OCI-LY7 (cell line): ENCODE data around the gene SLC2A6. TPM values are rescaled to one million over a fixed set of nuclear protein-coding genes. Genes with fewer than 3 reads are reported as not detected.

ENCODE experiments used
- BruUV-seq: library from RNA; stranded (reverse); fragments of 400-500 nt; replicated peaks from 2 replicates; lab custom pipeline; 2021; lab: Mats Ljungman, UMichigan
- CTCF ChIA-PET: fragments of 300-600 bp; sonication (Branson Sonifier 250); formaldehyde crosslinking; loops from one replicate; lab custom pipeline; 2022; ENCODE audit warnings: antibody characterized with exemption; ENCODE audit not compliant: unreplicated experiment; lab: Charles Lee
- POLR2A ChIA-PET: fragments of 300-600 bp; sonication (Branson Sonifier 250); formaldehyde crosslinking; loops from one replicate; lab custom pipeline; 2022; ENCODE audit warnings: antibody characterized with exemption; lab: Charles Lee
- DNase-seq: peaks from one replicate; pipeline ENCODE4 v3.0.0-alpha.2; 2015; ENCODE audit warnings: low spot score
- H2AFZ ChIP-seq: fragments of 200-600 bp; sonication (generic), shearing (Covaris generic); 2 replicates; pipeline ENCODE4 v1.6.1; 2014; ENCODE audit warnings: mild to moderate bottlenecking, antibody characterized with exemption, low read length, moderate library complexity
- H3K27ac ChIP-seq: fragments of 200-600 bp; sonication (generic); 2 replicates; pipeline ENCODE4 v1.5.1; 2014; ENCODE audit warnings: mixed run types, low read depth, mild to moderate bottlenecking, moderate library complexity, low read length, inconsistent platforms; ENCODE audit not compliant: poor library complexity, severe bottlenecking
- H3K36me3 ChIP-seq: fragments of 200-600 bp; sonication (generic); 2 replicates; pipeline ENCODE4 v1.6.1; 2014; ENCODE audit warnings: mild to moderate bottlenecking, antibody characterized with exemption, low read length, moderate library complexity, mixed read lengths; ENCODE audit not compliant: insufficient read depth
- H3K4me1 ChIP-seq: fragments of 200-600 bp; sonication (generic); 2 replicates; pipeline ENCODE4 v1.5.1; 2014; ENCODE audit warnings: mild to moderate bottlenecking, low read length; ENCODE audit not compliant: insufficient read depth, poor library complexity, severe bottlenecking
- H3K4me2 ChIP-seq: fragments of 200-600 bp; sonication (generic); 2 replicates; pipeline ENCODE4 v1.6.1; 2014; ENCODE audit warnings: mild to moderate bottlenecking, low read length
- H3K4me3 ChIP-seq: fragments of 200-600 bp; sonication (generic); 2 replicates; pipeline ENCODE4 v1.5.1; 2014; ENCODE audit warnings: mild to moderate bottlenecking, low read depth, low read length; ENCODE audit not compliant: poor library complexity, severe bottlenecking
- H3K79me2 ChIP-seq: fragments of 200-600 bp; sonication (generic); 2 replicates; pipeline ENCODE4 v1.6.1; 2016; ENCODE audit warnings: low read depth, mild to moderate bottlenecking, low read length, moderate library complexity, mixed read lengths; ENCODE audit not compliant: insufficient read depth
- H3K9me2 ChIP-seq: fragments of 200-600 bp; sonication (generic); 2 replicates; pipeline ENCODE4 v1.6.1; 2016; ENCODE audit warnings: mild to moderate bottlenecking, low read length, mixed read lengths; ENCODE audit not compliant: insufficient read depth
- H3K9me3 ChIP-seq: fragments of 200-600 bp; sonication (generic); 2 replicates; pipeline ENCODE4 v1.6.1; 2014; ENCODE audit warnings: mild to moderate bottlenecking, mixed run types, low read length, mixed read lengths
- H4K20me1 ChIP-seq: fragments of 200-600 bp; sonication (generic); 2 replicates; pipeline ENCODE4 v1.6.1; 2014; ENCODE audit warnings: mild to moderate bottlenecking, antibody characterized with exemption, low read length, moderate library complexity, mixed read lengths; ENCODE audit not compliant: insufficient read depth
- CTCF ChIP-seq: fragments of 200-600 bp; sonication (generic); conservative IDR thresholded peaks from 2 replicates; pipeline ENCODE4 v1.5.1; 2014; ENCODE audit warnings: mild to moderate bottlenecking, antibody characterized with exemption, low read length, moderate library complexity, mixed read lengths
- EZH2phosphoT487 ChIP-seq: fragments of 200-600 bp; sonication (generic); IDR thresholded peaks from 2 replicates; pipeline ENCODE4 v1.6.1; 2018; ENCODE audit warnings: low read depth, borderline replicate concordance, mild to moderate bottlenecking, mixed run types, antibody characterized with exemption, low read length, moderate library complexity, mixed read lengths
- intact Hi-C: fragments of 100-400 bp; cut with micrococcal nuclease; formaldehyde crosslinking; loops from one replicate; pipeline ENCODE4 v1.10.0; 2022; ENCODE audit not compliant: unreplicated experiment
- total RNA-seq, 2 experiments: library from RNA; depleted of rRNA in 1 of 2; stranded (reverse); fragments of >200 nt in 1 of 2; shearing (Covaris generic) in 1 of 2; gene quantifications; 2 replicates each; pipeline ENCODE4 v1.2.3, GENCODE V29; 2014 to 2022

Gene SLC2A6
- total RNA-seq, 2 experiments from 2014 or later, result 51.0 to 52.9 TPM

- H3K4me1 ChIP-seq, result peaks cover 34% of the 10 kb centered on the region
- no peaks in the 10 kb centered on the region for H3K9me2 ChIP-seq
- POLR2A ChIA-PET, result no interaction called here
- intact Hi-C loops, result loop anchor here (5.0 kb wide), 1 partner anchor 107 kb away; the partner anchor contains the start of genes SURF1 and SURF2
- BruUV-seq, result no TSS peak
- no peaks in the 10 kb centered on the region for H3K79me2 ChIP-seq
- H3K36me3 ChIP-seq, result no peaks in the 10 kb centered on the region
- TF ChIP-seq EZH2phosphoT487 (no peak), CTCF (no peak)
- H4K20me1 ChIP-seq, result no peaks in the 10 kb centered on the region
- no peak overlapping the region for H3K27ac ChIP-seq
- no peak overlapping the region for H2AFZ ChIP-seq
- no peak overlapping the region for H3K4me2 ChIP-seq
- H3K9me3 ChIP-seq, result no peaks in the 10 kb centered on the region
- no peak overlapping the region for H3K4me3 ChIP-seq
- CTCF ChIA-PET, result interaction anchor here (1.2 kb wide), 1 partner anchor 48 kb away, joined by 3 read pairs; no protein-coding TSS in a partner anchor
- no peak for DNase-seq
Observed at GRCh38 chr9:133463864-133464615, 14.9 kb downstream of the SLC2A6 start.

- TF ChIP-seq CTCF (peak; percentile 78), EZH2phosphoT487 (no peak)
- intact Hi-C loops, result loop anchor here (5.0 kb wide), 1 partner anchor 106 kb away; the partner anchor contains the start of genes SURF1 and SURF2
- Histone ChIP-seq H3K9me2 (no peaks in the 10 kb centered on the region), H2AFZ (no peak overlapping the region), H3K79me2 (no peaks in the 10 kb centered on the region), H3K4me2 (peak overlapping the region; percentile 93; the same call in 1 of the 2 replicates), H3K9me3 (no peaks in the 10 kb centered on the region), H4K20me1 (no peaks in the 10 kb centered on the region), H3K27ac (no peak overlapping the region), H3K36me3 (no peaks in the 10 kb centered on the region), H3K4me1 (peaks cover 39% of the 10 kb centered on the region), H3K4me3 (no peak overlapping the region)
- CTCF ChIA-PET, result interaction anchor here (0.9 to 1.2 kb wide), 2 partner anchors 15 to 47 kb away, joined by 3 read pairs; no protein-coding TSS in a partner anchor
- DNase-seq, result peak; percentile 51
- no TSS peak for BruUV-seq
- POLR2A ChIA-PET, result interaction anchor here (0.6 kb wide), 1 partner anchor 1435 kb away, joined by 3 read pairs; no protein-coding TSS in a partner anchor
Observed at GRCh38 chr9:133463234-133463863, 15.6 kb downstream of the SLC2A6 start.
